Renal cortical epithelial cell (primary cell): ENCODE measurements around the gene ASB3. TPM values are rescaled to one million over a fixed set of nuclear protein-coding genes. Genes with fewer than 3 reads are reported as not detected.
"Not testable (repeated sequence)": the region's sequence is repeated elsewhere in the genome, so short reads cannot be mapped to it uniquely, and the experiment has no call there.

ENCODE experiments used
- DNase-seq: peaks from one replicate; pipeline ENCODE4 v3.0.0-alpha.2; 2011; ENCODE audit warnings: low read depth
- total RNA-seq: library from RNA; depleted of rRNA; stranded (reverse); fragments of >200 nt; gene quantifications from 2 replicates; pipeline ENCODE4 v1.2.3, GENCODE V29; 2014

ASB3 gene
- total RNA-seq, 1 donor from 2014 or later: 34.3 TPM

DNA sequence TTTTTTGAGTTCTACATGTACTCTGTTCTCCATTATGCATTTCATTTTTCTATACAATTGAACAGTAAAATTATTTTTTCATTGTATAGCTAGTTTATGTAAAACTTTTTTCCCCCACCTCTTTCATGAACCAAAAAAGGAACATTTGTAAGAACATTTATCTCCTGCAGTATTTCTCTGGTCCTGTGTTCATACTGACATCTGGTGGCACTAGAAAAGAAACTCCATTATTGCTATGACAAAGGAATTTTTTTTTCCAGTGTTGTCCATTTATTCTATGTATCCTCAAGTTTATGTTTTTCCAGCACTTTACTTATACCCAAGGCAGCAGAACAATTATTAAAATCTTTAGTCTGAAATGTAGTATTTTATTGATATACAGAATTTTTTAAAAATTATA is 46.6 kb downstream of the ASB3 start:
- peak; percentile 52 for DNase-seq

DNA sequence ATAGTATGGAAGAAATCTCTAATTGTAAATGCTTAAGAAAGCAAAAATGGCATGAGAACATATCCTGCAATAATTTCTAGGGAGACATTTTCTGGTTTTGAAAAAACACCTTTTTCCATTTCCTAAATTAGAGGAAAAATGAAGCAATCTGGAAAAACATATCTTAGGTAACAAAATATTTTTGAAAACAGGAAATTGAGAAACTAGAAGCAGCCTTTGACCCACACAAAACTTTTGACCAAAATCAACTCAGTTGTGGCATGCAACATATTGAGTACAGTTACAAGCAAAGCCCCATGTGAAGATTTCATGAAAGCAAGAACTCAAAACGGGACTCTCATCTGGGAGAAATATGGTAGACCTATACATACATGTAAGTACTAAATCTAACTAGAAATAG is 47.7 kb downstream of the ASB3 start:
- no peak for DNase-seq

DNA sequence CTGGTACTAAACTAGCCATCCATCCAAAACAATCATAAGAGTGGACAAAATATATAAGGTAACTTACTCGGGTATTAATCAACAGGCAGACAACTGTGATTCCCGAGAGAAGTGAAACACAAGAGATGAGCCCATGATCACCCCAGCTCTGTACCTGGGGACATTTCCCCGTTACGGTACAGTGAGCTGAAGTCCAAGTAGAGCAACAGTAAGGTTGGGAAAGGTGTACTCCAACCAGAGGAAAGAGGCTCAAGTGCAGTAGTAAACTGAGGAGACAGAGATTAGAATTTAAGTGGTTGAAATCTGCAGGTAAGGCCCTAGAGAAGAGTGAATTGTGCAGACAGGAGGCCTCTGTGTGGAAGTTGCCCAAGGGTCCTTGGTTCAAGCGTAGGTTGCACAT is 49.7 kb downstream of the ASB3 start:
- no peak for DNase-seq

DNA sequence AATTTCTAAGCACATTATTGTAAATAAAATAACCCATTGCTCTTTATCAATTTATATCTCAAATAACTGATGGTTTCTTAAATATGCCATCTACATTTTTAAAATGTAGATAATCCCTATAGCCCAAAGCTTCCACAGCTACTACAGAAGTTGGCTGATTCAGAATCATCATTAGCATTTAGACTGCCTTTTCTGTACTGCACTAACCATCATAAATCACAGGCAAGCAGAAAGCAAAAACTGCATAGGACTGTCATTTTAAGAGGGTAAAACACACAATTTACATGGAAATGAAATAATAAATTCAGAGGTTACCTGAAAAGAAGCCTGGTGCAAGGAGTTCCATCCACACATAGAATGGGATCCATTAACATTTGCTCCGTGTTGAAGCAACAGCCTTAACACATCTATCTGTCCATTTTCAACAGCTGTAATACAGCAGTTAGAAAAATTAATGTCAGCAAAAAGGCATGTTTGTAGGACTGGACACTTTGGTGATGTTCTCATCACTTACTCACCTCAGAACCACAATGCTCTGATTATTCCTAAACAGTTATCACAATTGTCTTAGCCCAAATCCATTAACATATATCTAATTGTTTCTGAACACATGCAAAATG is 57.5 kb downstream of the ASB3 start:
- DNase-seq: no peak

DNA sequence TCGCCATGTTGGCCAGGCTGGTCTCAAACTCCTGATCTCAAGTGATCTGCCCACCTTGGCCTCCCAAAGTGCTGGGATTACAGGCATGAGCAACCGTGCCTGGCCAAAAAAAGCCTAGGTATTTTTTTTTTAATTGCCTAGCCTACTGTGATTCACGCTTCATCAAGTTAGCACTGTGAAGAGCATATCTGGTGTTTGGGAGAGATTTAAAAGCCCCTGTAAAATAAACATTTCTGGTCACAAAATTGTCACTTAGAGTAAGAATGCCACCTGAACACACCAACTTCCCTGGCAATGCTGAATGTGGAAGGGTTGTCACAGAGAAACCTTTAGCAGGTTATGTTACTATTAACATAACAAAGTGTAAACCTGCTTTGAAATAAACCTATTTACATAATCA is 58.8 kb downstream of the ASB3 start:
- DNase-seq: no peak

DNA sequence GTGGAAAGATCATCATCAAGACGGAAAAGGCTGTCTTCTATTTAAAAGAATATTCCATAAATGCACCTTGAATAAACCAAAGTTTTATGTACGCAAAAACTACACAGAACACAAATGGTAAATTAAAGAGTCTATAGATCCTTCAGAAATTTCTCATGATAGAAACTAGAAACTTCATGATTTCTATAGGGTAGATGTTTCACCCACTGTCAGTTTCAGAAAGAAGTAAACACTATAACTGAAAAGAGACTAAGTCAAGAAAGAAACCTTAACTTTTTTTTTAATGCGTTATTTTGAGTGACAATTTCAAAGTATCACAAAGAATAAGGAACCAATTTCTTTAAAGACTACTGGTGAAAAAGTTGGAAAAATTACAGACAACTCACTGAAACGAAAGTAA is 61.1 kb downstream of the ASB3 start:
- no peak for DNase-seq

DNA sequence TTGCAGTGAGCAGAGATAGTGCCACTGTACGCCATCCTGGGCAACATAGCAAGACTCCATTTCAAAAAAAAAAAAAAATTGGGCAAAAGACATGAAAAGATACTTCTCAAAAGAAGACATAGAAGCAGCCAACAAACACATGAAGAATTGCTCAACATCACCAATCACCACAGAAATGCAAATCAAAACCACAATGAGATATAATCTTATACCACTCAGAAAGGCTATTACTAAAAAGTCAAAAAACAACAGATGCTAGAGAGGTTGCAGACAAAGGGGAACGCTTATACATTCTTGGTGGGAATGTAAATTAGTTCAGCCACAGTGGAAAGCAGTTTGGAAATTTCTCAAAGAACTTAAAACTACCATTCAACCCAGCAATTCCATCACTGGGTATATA is 62.2 kb downstream of the ASB3 start:
- no peak for DNase-seq

DNA sequence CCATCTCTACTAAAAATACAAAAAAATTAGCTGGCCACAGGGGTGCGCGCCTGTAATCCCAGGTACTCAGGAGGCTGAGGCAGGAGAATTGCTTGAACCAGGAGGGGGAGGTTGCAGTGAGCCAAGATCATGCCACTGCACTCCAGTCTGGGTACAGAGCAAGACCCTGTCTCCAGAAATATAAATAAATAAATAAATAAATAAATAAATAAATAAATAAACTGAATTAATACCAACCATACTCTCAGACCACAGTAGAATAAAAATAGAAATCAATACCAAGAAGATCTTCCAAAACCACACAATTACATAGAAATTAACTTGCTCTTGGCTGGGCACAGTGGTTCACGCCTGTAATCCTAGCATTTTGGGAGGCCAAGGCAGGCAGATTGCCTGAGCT is 65.8 kb downstream of the ASB3 start:
- not testable (repeated sequence) for DNase-seq

DNA sequence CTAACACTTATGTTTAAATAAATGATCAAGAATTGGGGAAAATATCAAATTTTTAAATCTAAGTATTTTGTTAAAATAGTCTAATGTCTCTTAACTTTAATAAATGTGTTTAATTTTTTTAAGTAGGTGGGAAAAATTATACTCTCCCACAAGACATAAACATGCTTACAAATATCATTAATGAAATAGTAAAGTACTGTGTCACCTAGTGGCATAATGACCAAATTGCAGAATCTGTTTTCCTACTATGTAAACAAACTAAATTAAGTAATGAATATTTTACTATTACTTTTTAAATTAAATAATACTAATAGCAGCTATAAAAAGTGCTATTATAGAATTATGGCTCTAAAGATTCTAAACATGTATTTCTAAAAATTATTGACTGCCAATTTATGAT is 71.2 kb downstream of the ASB3 start:
- DNase-seq: peak; percentile 25

DNA sequence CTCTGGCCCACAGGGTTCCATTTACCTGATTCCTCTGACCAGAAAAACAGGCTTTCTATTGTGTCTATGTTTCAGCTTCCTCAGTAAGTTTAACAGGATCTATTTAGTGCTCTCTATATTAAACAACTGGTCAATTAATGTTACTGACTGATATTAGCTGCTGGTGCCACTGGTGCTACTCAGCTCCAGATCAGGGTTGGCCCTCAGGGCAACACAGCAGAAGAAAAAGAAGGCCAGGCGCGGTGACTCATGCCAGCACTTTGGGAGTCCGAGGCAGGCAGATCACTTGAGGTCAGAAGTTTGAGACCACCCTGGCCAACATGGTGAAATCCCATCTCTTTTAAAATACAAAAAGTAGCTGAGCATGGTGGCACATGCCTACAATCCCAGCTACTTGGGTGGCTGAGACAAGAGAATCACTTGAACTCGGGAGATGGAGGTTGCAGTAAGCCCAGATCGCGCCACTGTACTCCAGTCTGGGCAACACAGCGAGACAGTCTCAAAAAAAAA is 75.4 kb downstream of the ASB3 start:
- no peak for DNase-seq

DNA sequence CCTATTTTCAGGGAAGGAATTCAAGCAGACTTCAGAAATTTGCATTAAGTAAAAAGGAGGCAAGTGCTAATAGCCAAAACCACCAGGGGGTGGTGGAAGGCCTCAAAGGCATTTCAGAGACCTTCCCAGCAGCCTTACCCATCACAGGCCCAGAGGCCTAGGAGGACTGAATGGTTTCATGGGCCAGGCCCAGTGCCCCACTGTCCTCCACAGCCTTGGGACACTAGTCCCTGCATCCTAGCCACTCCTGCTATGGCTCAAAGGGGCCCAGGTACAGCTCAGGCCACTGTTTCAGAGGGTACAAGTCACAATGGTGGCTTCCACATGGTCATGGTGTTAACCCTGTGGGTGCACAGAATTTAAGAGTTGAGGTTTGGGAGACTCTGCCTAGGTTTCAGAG is 77.8 kb downstream of the ASB3 start:
- no peak for DNase-seq

DNA sequence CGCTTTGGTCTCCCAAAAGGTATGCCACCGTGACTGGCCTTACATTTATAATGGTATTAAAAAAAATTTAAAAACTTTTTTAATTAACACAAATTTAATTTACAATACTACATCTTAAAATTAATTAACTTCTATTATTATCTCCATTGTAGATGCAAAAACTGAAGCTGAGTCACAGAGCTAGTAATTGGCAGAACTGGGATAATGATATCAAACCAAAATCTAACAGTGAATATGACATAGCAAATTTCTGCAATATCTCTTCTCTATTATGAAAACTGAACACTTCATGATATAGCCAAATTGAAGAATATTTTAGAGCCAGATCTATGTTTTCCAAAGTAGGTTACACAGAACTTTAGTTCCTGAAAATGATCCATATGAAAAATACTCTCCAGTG is 85.5 kb downstream of the ASB3 start:
- no peak for DNase-seq

DNA sequence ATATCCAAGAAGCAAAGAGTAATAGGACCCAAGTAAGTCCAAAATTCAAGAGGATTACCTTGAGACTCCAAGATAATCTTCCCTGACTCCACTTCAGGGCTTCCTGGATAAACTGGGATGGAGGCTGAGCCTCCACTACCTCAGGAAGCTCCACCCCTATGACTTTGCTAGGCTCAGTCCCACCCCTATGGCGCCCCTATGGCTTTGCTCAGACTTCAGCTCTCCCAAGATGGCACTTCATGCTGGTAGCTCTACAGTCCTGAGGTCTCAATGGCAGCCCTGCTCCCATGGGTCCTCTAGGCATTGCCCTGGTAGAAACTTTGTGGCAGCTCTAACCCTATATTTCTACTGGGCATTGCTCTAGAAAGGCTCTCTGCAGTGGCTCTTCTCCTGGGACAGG is 89.1 kb downstream of the ASB3 start:
- no peak for DNase-seq

DNA sequence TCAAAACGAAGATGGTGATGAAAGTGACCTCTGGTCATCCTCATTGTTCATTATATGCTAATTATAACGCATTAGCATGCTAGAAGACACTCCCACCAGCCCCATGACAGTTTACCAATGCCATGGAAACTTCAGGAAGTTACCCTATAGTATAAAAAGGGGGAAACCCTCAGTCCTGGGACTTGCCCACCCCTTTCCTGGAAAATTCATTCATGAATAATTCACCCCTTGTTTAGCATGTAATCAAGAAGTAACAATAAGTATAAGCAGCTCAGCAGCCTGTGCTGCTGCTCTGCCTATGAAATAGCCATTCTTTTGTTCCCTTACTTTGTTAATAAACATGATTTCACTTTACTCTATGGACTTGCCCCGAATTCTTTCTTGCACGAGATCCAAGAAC is 89.7 kb downstream of the ASB3 start:
- DNase-seq: no peak

DNA sequence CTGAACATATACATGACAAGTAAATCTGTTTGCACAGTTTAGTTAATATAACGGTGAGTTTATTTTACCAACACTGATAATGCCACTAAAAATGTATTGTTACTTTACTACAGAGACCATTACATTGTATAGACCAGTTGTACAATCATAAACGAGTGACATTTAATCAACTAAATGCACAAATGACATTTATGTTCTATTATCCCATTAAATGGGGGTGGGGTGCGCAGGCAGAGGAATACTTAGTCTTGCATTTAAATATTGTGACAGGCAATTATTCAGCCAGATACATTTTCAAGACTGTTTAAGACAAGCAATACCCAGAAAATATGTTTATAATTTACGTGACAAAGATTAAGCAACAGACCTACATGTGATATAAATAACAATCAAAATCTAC is 91.2 kb downstream of the ASB3 start:
- DNase-seq: no peak

DNA sequence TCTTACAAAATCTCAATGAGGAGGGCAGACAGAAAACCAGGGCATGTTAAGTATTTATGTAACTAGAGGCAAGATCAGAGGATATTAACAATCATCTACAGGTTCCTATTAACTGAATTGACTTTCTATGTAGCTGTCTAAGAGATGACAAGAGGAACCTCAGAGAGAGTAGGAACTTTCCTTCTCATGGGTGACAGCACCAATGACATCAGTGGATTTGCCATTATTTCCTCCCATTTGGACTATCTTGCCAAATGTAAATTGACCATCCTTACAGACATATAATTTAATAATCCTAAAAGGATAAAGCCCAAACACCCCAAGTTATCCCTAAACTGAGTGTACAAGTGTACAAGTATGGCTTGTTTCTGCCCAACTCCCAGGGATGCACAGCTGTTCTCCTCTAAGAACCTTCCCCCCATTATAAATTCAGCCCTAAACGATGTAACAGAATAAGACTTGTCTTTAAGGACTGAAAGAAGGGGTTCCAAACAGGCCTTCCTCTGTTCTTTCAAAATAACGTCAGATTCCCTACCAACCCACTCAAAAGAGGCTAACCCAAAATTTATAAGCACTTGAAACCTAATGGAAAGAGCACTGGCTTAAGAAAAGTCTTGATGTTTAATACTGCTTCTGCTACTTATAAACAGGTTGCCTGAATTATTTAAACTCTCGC is 92.5 kb downstream of the ASB3 start:
- no peak for DNase-seq

DNA sequence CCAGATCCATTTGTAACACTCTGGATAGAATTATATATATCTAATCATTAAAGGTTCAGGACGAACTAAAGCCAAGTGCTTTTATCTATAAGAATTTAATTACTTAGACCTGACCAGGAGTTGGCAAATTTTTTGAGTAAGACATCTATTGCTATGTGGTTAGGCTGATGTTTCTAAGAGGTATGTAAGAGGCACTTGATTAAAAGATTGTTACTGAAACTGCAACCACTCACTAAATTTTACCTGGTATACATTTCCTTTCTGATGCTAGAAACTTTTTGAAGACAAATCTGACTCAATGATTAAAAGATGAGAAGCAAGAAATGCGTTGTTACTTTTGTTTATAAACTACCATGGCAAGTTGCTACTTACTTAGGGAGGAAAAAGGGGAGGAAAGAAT is 95.9 kb downstream of the ASB3 start:
- DNase-seq: no peak

DNA sequence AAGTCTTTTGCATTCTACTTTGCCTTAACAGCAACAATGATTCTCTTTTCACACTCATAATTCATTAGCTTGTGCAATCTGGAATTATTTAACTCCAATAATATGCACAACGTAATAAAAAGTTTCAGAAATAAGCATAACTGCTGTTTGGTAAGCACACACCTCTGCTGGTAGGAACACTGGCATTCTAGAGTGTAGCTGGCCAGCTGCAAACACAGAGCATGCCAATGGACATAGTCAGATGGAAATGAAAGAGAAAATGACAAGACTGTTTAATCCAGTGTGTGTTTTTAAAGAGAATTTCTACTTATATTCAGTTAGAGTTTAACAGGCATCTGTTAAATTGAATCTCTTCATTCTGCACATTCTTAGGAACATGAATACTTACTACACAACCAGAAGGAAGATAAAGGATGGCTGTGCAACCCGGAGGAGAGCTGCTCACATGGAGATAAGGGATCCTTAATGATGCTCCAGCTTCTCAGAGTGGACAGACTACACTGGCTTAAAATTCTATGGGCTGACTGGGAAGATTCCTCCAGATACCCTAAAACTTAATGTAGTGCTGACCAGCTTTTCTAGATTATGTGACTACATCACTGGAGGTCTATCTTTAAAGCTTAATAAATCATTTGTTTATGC is 113.8 kb downstream of the ASB3 start:
- DNase-seq: peak; percentile 52

DNA sequence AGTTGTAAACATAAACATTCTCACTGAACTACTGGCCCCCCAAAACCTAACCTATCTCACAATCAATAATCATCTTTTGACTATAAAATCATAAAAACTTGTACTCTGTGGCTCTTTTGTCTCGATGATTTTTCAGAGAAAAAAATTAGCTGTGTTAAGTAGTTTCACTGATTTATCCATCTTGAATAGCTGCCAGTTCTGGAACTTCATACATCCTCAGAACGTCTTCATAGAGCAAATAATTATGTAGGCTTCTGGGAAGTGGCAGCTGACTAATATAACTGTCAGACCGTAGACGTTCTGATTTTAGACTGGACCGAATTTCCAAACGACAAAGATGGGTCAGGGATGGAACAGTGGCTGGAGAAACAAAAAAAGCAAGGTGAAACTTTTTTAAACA is 116.4 kb downstream of the ASB3 start:
- no peak for DNase-seq

DNA sequence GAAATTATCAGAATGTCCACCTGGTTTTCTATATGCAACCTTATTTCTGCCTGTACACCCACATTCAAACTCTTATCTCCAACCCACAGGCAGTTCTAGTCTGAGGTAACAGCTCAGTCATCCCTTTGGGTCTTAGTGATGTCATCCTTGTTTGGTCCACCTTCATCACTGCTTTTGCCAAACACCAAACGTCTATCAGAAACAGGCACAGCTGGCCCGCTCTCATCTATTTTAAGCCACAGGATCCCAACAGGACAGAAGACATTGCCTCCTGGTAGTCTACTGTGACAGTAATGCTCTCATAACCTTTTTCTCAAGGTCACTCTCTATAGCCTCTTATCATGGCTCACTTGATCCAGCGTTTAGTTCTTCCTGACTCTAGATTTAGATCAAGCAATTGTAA is 118.1 kb downstream of the ASB3 start:
- no peak for DNase-seq

DNA sequence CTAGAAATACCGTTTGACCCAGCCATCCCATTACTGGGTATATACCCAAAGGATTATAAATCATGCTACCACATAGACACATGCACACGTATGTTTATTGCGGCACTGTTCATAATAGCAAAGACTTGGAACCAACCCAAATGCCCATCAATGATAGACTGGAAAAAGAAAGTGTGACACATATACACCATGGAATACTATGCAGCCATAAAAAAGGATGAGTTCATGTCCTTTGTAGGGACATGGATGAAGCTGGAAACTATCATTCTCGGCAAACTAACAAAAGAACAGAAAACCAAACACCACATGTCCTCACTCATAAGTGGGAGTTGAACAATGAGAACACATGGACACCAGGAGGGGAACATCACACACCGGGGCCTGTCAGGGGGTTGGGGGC is 119.6 kb downstream of the ASB3 start:
- not testable (repeated sequence) for DNase-seq

DNA sequence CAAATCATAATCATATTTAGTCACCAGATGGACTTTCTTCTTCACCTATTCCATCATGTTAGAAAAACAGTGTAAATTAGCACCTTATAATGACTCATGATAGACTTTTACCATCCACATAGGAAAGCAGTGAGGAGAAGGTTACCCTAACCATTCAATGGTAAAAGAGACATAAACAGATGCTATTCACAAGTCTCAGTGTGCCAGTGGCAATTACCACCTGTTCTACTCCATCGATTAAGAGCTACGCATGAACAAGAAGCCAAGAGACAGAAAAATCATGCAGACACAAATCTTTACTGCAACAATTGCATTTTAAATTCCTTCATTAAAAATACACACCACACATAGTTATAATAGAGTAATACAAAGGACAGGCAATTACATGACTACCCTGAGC is 125.9 kb downstream of the ASB3 start:
- no peak for DNase-seq

DNA sequence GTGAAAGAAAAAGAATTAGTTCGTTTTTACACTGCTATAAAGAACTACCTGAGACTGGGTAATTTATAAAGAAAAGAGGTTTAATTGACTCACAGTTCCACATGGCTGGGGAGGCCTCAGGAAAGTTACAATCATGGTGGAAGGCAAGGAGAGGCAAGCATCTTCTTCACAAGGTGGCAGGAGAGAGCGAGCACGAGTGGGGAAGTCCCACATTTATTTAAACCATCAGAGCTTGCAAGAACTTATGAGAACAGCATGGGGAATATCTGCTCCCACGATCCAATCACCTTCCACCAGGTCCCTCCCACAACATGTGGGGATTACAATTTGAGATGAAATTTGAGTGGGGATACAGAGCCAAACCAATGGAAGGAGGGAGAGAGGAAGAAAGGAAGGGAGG is 128.3 kb downstream of the ASB3 start:
- not testable (repeated sequence) for DNase-seq
